Neural cell (in vitro differentiated cells): ENCODE data around the gene PLEKHF1. TPM values are rescaled to one million over a fixed set of nuclear protein-coding genes. Genes with fewer than 3 reads are reported as not detected.

Source experiments
- H2AFZ ChIP-seq: fragments of 200-600, 300-800 bp; sonication (generic), shearing (Covaris generic); 2 replicates; pipeline ENCODE4 v1.6.0; 2014; ENCODE audit warnings: low read depth, mild to moderate bottlenecking, antibody characterized with exemption, low read length, moderate library complexity
- H3F3A ChIP-seq: fragments of 200-600 bp; shearing (Covaris generic); 2 replicates; pipeline ENCODE4 v1.6.1; 2016; ENCODE audit warnings: mild to moderate bottlenecking, moderate library complexity, mixed read lengths, antibody characterized with exemption, low read length; ENCODE audit not compliant: insufficient read depth, poor library complexity, severe bottlenecking
- H3K27ac ChIP-seq: fragments of 200-600, 300-800 bp; sonication (generic), shearing (Covaris generic); 2 replicates; pipeline ENCODE4 v1.5.1; 2014; ENCODE audit warnings: mild to moderate bottlenecking, low read length, moderate library complexity
- H3K27me3 ChIP-seq: fragments of 300-800, 200-600 bp; sonication (generic), shearing (Covaris generic); 2 replicates; pipeline ENCODE4 v1.6.0; 2014; ENCODE audit warnings: mild to moderate bottlenecking, low read depth, low read length, moderate library complexity; ENCODE audit not compliant: insufficient read depth
- H3K36me3 ChIP-seq: fragments of 300-800, 200-600 bp; sonication (generic), shearing (Covaris generic); 2 replicates; pipeline ENCODE4 v1.5.1; 2014; ENCODE audit warnings: mild to moderate bottlenecking, antibody characterized with exemption, low read length, moderate library complexity; ENCODE audit not compliant: insufficient read depth
- H3K4me2 ChIP-seq: fragments of 300-800, 200-600 bp; sonication (generic), shearing (Covaris generic); 2 replicates; pipeline ENCODE4 v1.6.0; 2014; ENCODE audit warnings: mild to moderate bottlenecking, low read length
- H3K4me3 ChIP-seq: fragments of 300-800, 200-600 bp; sonication (generic), shearing (Covaris generic); 2 replicates; pipeline ENCODE4 v1.5.1; 2014; ENCODE audit warnings: mild to moderate bottlenecking, low read length, moderate library complexity
- H3K79me2 ChIP-seq: fragments of 200-600 bp; shearing (Covaris generic); replicated peaks from 2 replicates; pipeline ENCODE4 v1.6.0; 2014; ENCODE audit warnings: mild to moderate bottlenecking, low read length, moderate library complexity; ENCODE audit not compliant: insufficient read depth
- H3K9ac ChIP-seq: fragments of 300-800, 200-600 bp; sonication (generic), shearing (Covaris generic); 2 replicates; pipeline ENCODE4 v1.6.1; 2016; ENCODE audit warnings: mild to moderate bottlenecking, low read length, mixed read lengths
- H3K9me2 ChIP-seq: fragments of 200-600 bp; shearing (Covaris generic); 2 replicates; pipeline ENCODE4 v1.6.1; 2016; ENCODE audit warnings: mild to moderate bottlenecking, low read length, mixed read lengths; ENCODE audit not compliant: insufficient read depth
- H3K9me3 ChIP-seq: fragments of 200-600, 300-800 bp; sonication (generic), shearing (Covaris generic); 2 replicates; pipeline ENCODE4 v1.6.1; 2016; ENCODE audit warnings: mild to moderate bottlenecking, mixed run types, low read length, moderate library complexity, mixed read lengths
- H4K20me1 ChIP-seq: fragments of 200-600 bp; shearing (Covaris generic); 2 replicates; pipeline ENCODE4 v1.6.1; 2016; ENCODE audit warnings: mild to moderate bottlenecking, mixed run types; ENCODE audit not compliant: insufficient read depth
- EP300 ChIP-seq: fragments of 450-650 bp; conservative IDR thresholded peaks from 2 replicates; pipeline ENCODE4 v1.6.1; 2014; ENCODE audit warnings: antibody characterized with exemption, mild to moderate bottlenecking, moderate library complexity; ENCODE audit not compliant: poor library complexity, severe bottlenecking
- EZH2 ChIP-seq: fragments of 200-600, 300-800 bp; shearing (Covaris generic), sonication (generic); IDR thresholded peaks from 2 replicates; pipeline ENCODE4 v1.6.1; 2014; ENCODE audit warnings: antibody characterized with exemption, low read length, borderline replicate concordance, mild to moderate bottlenecking; ENCODE audit not compliant: insufficient read depth, poor library complexity, severe bottlenecking
- MXI1 ChIP-seq: fragments of 450-650 bp; conservative IDR thresholded peaks from 2 replicates; pipeline ENCODE4 v1.6.1; 2014; ENCODE audit warnings: antibody characterized with exemption, mild to moderate bottlenecking; ENCODE audit not compliant: poor library complexity, severe bottlenecking
- POLR2AphosphoS5 ChIP-seq: IDR thresholded peaks from 2 replicates; pipeline ENCODE4 v1.6.1; 2012
- RAD21 ChIP-seq: fragments of 450-650 bp; conservative IDR thresholded peaks from 2 replicates; pipeline ENCODE4 v1.6.1; 2014; ENCODE audit warnings: antibody characterized with exemption, mild to moderate bottlenecking, moderate library complexity
- SMC3 ChIP-seq: fragments of 450-650 bp; conservative IDR thresholded peaks from 2 replicates; pipeline ENCODE4 v1.6.1; 2014; ENCODE audit warnings: antibody characterized with exemption, mild to moderate bottlenecking, moderate library complexity; ENCODE audit not compliant: poor library complexity
- TAF1 ChIP-seq: IDR thresholded peaks from 2 replicates; pipeline ENCODE4 v1.6.1; 2012; ENCODE audit warnings: low read depth
- polyA plus RNA-seq: library from polyadenylated mRNA; depleted of rRNA; stranded (reverse); fragments of >200 nt; gene quantifications from 2 replicates; pipeline ENCODE4 v1.2.3, GENCODE V29; 2014
- TF ChIP-seq, protein P1 (sequence below): IDR thresholded peaks from 2 replicates; pipeline ENCODE4 v1.6.1; 2012; ENCODE audit warnings: borderline replicate concordance
- TF ChIP-seq, protein P2 (sequence below): fragments of 450-650 bp; IDR thresholded peaks from 2 replicates; pipeline ENCODE4 v1.5.1; 2014; ENCODE audit warnings: antibody characterized with exemption, mild to moderate bottlenecking, moderate library complexity; ENCODE audit not compliant: poor library complexity, severe bottlenecking

Gene PLEKHF1
- polyA plus RNA-seq, 1 donor from 2014 or later: not detected

DNA sequence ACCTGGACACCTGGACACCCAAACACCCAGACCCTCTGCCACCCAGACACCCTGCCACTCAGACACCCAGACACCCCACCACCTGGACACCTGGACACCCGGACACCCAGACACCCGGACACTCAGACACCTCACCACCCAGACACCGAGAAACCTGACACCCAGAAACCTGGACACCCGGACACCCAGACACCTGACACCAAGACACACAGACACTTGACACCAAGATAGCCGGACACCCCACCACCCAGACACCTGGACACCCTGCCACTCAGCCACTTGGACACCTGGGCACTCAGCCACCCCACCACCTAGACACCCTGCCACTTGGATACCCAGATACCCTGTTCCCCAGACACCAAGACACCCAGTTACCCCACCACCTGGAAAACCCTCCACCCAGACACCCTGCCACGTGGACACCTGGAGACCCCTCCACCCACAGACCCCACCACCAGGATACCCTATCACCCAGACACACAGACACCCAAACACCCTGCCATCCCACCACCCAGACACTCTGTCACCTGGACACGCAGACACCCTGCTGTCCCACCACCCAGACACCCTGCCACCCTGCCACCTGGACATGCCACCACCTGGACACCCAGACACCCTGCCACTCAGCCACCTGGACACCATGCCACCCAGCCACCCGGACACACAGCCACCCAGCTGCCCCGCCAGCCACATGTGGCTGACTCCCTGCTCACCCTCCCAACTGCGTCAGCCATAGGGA is 32.4 kb downstream of the PLEKHF1 start:
- Histone ChIP-seq H3K27ac (no peak overlapping the region), H3K36me3 (no peaks in the 10 kb centered on the region), H3K9ac (no peak overlapping the region), H3K4me3 (no peak overlapping the region), H3K27me3 (no peaks in the 10 kb centered on the region), H4K20me1 (no peaks in the 10 kb centered on the region), H3K9me3 (no peaks in the 10 kb centered on the region), H3K79me2 (no peaks in the 10 kb centered on the region), H3K9me2 (no peaks in the 10 kb centered on the region), H2AFZ (no peak overlapping the region), H3K4me2 (no peak overlapping the region), H3F3A (no peaks in the 10 kb centered on the region)
- TF ChIP-seq POLR2AphosphoS5 (no peak), EZH2 (no peak), MXI1 (no peak), TAF1 (no peak), SMC3 (no peak), RAD21 (no peak), EP300 (no peak)
- TF ChIP-seq, protein P1, sequence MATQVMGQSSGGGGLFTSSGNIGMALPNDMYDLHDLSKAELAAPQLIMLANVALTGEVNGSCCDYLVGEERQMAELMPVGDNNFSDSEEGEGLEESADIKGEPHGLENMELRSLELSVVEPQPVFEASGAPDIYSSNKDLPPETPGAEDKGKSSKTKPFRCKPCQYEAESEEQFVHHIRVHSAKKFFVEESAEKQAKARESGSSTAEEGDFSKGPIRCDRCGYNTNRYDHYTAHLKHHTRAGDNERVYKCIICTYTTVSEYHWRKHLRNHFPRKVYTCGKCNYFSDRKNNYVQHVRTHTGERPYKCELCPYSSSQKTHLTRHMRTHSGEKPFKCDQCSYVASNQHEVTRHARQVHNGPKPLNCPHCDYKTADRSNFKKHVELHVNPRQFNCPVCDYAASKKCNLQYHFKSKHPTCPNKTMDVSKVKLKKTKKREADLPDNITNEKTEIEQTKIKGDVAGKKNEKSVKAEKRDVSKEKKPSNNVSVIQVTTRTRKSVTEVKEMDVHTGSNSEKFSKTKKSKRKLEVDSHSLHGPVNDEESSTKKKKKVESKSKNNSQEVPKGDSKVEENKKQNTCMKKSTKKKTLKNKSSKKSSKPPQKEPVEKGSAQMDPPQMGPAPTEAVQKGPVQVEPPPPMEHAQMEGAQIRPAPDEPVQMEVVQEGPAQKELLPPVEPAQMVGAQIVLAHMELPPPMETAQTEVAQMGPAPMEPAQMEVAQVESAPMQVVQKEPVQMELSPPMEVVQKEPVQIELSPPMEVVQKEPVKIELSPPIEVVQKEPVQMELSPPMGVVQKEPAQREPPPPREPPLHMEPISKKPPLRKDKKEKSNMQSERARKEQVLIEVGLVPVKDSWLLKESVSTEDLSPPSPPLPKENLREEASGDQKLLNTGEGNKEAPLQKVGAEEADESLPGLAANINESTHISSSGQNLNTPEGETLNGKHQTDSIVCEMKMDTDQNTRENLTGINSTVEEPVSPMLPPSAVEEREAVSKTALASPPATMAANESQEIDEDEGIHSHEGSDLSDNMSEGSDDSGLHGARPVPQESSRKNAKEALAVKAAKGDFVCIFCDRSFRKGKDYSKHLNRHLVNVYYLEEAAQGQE: no peak
- TF ChIP-seq, protein P2, sequence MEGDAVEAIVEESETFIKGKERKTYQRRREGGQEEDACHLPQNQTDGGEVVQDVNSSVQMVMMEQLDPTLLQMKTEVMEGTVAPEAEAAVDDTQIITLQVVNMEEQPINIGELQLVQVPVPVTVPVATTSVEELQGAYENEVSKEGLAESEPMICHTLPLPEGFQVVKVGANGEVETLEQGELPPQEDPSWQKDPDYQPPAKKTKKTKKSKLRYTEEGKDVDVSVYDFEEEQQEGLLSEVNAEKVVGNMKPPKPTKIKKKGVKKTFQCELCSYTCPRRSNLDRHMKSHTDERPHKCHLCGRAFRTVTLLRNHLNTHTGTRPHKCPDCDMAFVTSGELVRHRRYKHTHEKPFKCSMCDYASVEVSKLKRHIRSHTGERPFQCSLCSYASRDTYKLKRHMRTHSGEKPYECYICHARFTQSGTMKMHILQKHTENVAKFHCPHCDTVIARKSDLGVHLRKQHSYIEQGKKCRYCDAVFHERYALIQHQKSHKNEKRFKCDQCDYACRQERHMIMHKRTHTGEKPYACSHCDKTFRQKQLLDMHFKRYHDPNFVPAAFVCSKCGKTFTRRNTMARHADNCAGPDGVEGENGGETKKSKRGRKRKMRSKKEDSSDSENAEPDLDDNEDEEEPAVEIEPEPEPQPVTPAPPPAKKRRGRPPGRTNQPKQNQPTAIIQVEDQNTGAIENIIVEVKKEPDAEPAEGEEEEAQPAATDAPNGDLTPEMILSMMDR: no peak

DNA sequence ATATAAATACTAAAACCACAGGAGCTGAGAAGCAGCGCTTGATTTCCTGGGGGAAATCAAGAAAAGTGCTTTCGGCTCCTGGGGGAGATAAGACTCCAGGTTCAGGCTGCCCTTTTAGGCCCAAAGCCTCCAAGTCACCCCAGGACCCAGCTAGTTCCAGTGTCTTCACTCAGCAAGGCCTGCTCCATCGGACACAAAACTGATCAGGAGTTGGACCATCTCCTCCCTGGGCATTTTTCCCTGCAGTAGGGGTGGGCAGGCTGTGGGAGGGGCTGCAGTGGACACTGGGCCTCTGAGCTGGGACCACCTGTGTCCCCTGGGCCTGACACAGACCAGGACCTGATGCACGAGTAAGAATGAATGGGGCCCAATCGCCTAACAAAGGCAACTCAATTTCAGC is 34.6 kb downstream of the PLEKHF1 start:
- no peak overlapping the region for H3K27ac ChIP-seq
- no peak overlapping the region for H3K9ac ChIP-seq
- H4K20me1 ChIP-seq: no peaks in the 10 kb centered on the region

More for the DNA sequence above, 34.6 kb downstream of the PLEKHF1 start:
- Histone ChIP-seq H3K36me3 (no peaks in the 10 kb centered on the region), H3K27me3 (no peaks in the 10 kb centered on the region), H3K9me2 (no peaks in the 10 kb centered on the region), H3F3A (no peaks in the 10 kb centered on the region), H2AFZ (no peak overlapping the region), H3K4me3 (no peak overlapping the region), H3K9me3 (no peaks in the 10 kb centered on the region), H3K79me2 (no peaks in the 10 kb centered on the region), H3K4me2 (no peak overlapping the region)
- no peak for TF ChIP-seq EP300
- no peak for TF ChIP-seq TAF1
- no peak for TF ChIP-seq SMC3
- no peak for TF ChIP-seq RAD21
- TF ChIP-seq POLR2AphosphoS5: no peak
- TF ChIP-seq, protein P2: no peak
- TF ChIP-seq, protein P1: no peak
- no peak for TF ChIP-seq EZH2
- no peak for TF ChIP-seq MXI1
